UCSD-AML1 (cell line): ENCODE results near the gene ESM1.
"Not testable (repeated sequence)": the region's sequence is repeated elsewhere in the genome, so short reads cannot be mapped to it uniquely, and the experiment has no call there.

Source experiments
- DNase-seq: peaks from one replicate; lab custom pipeline; 2025; ENCODE audit not compliant: unreplicated experiment; lab: John Stamatoyannopoulos, UW

The ESM1 gene, protein sequence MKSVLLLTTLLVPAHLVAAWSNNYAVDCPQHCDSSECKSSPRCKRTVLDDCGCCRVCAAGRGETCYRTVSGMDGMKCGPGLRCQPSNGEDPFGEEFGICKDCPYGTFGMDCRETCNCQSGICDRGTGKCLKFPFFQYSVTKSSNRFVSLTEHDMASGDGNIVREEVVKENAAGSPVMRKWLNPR

DNA sequence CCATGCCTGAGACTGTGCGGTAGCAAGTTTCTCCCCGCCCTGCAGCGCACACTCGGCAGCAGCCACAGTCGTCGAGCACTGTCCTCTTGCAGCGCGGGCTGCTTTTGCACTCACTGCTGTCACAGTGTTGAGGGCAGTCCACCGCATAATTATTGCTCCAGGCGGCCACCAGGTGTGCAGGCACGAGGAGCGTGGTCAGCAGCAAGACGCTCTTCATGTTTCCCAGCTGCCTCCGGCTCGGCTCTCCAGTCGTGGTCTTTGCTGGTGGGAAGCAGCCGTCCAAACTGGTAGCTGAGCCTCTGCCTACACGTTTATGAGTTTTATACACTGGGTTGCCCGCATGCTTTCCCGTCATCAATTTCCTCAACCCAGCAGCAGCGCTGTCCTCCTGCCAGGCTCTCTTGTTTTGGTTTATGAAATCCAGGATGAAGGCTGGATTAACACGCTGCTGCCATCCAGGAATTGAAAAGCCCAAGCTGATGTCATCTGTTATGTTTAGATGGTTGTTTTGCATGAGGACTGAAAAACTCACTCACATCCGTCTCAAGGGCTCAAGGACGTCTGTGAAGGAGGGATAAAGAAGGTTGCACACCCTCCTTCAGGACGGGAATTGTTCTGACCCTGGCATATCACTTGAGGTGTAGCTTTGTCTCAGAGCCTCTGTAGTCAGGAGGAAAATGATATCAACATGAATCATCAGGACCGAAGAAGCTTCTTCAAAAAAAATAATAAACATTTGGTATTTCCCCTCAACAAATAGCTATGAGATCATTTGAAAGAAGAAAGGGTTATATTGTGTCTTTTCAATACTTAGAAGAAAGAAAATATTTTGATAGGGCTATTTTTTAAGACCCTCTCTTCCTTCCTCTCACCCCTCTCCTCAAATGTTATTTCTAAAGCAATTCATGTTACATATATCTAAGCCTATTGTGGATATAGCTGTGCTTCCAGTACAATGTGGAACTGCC, at the start of gene ESM1:
ESM1 (minus strand) TSS at position 293 of the 968 bp plus-strand sequence; CDS start at position 217, 76 bp downstream.
- no peak for DNase-seq

DNA sequence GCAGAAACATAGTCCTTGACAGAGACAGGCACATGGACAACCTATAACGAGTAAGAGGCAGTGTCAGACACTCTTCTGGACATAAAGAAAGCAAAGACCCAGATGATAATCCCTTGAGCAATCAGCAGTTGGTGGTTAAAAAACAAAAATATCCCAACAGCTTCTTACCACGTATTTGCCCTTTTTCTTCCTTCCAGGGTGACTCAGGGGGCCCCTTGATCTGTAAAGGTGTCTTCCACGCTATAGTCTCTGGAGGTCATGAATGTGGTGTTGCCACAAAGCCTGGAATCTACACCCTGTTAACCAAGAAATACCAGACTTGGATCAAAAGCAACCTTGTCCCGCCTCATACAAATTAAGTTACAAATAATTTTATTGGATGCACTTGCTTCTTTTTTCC, 48.2 kb upstream of the ESM1 start:
- no peak for DNase-seq

DNA sequence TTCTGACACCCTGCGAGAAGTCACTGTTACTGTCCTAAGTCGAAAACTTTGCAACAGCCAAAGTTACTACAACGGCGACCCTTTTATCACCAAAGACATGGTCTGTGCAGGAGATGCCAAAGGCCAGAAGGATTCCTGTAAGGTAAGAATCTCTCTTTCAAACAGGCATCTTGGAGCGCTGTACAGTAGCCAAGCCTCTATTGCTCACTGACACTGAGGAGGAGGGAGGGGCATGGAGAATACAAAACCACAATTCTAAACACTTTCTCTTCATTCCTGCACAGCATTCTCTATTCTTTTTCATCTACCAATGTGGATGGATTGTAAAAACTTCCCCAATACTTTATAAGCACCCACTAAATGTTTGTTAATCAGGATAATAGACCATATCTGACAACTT, 46.1 kb upstream of the ESM1 start:
- no peak for DNase-seq

DNA sequence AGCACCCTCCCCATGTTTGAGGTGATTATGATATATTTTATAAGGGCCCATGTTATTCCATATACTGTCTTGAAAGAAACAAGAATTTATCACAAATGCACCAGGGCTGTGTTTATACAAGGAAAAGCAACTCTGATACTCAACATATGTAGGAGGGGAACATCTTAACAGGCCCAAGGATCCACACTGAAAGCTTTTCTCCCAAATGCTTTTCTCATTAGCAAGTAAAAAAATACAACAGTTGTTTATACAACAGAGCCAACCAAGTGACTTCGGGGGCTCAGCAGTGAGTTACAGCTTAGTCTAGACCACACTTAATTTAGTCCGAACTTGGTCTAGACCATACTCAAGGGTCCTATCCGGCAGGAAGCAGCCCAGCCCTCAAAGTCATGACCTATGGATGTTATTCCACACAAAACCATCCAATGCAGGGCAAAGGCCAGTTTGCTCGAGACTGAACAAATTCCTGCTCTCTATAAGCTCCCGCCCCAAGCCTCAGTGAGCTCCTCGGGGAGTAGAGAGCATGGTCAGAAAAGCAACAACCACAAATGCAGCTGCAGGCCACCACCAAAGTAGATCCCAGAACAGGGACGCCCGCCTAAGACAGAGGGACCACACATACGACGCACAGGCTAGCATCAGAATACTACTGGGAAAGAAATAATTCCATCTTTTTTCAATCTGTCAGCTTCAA, 45.4 kb upstream of the ESM1 start:
- no peak for DNase-seq

DNA sequence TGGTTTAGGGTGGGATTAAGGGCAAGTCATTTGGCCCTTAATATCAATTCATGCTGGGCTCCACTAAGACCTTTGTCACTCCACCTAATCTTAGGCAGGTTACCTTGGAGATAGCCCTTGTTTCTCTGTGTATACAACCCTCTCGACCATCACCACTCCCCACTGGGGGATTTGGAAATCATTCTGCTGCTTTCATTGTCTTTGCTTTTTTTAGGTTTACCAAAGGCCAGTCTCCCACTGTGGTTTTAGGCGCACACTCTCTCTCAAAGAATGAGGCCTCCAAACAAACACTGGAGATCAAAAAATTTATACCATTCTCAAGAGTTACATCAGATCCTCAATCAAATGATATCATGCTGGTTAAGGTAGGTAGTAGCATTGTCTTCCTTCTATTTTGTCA, 44.8 kb upstream of the ESM1 start:
- no peak for DNase-seq

DNA sequence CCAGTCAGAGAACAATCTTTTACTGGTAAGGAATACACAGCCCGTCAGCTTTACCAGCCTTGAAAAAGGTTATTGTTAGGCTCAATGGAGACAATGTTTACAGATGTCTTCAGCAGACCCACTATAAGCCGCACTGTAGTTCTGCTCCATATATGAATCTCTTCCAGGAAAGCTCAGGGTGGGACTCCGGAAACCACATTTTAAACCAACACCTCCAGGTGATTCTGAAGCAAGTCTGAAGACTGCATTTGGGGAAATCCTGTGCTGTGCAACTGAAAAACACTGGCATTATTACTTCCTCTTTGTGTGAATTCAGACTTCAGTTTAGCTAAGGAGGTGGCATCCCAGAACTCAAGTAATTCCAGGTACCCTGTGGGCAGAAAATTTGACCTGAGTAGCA, 42.2 kb upstream of the ESM1 start:
- DNase-seq, result no peak

DNA sequence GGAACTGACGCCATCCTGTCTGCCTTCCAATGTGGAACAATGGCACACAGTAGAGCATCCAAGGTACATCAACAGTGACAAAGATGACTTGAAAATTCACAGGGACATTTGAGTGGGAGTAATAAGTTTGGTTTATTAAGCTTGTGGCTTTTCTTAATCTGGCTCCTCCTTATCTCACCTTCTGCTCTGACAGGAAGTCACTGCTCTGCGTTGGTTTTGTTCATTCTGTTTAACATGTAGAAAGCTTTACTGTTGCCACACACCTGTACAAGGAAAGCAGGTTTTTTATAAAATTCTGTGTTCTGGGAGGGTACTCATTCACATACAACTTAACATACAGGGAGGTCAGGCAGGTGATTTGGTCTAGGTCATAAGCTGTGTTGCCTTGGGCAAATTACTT, 37.1 kb upstream of the ESM1 start:
- no peak for DNase-seq

DNA sequence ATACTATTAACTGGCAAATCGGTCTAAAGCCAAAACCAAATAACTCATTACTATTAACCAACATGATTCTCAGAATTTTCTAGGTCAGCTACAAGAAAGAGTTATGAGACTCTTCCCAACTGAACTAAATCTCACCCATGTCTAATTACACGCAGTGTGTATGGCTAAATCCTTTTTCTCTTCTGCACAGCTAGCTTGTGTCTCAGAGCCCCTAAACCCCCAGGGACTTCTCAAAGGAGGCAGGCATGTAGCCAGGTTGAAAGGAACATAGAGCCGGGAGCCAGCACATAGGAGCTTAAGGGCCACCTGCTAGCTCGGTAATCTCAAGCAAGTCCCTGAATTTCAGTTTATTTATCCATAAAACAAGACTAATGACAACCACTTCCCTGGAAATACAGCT, 36.4 kb upstream of the ESM1 start:
- DNase-seq, result no peak

DNA sequence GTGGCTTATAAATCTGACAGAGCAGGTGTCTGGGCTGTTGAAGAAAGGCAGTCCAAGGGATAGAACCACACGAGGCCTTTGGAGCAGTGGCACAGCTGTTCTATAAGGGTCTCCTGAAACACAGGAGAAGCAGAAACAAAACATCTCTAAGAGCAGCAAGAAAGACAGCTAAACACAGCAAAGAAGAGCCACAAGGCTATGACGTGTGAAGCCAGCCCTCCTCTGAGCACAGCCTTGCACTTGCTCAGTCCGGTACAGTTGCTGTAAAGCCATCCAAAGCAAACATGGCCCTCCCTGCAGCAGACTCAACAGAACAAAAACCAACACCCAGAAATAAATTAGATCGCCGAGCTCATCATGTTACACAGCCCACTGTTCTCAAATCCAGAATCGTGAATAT, 36.0 kb upstream of the ESM1 start:
- DNase-seq, result no peak

DNA sequence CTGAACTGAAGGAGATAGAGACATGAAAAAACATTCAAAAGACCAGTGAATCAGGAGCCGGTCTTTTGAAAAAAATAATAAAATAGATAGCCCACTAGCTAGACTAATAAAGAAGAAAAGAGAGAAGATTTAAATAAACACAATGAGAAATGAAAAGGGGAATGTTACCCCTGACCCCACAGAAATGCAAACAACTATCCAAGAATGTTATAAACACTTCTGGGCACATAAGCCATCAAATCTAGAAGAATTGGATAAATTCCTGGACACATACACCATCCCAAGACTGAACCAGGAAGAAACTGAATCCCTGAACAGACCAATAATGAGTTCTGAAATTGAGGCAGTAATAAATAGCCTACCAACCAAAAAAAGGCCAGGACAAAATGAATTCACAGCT, 24.8 kb upstream of the ESM1 start:
- not testable (repeated sequence) for DNase-seq

DNA sequence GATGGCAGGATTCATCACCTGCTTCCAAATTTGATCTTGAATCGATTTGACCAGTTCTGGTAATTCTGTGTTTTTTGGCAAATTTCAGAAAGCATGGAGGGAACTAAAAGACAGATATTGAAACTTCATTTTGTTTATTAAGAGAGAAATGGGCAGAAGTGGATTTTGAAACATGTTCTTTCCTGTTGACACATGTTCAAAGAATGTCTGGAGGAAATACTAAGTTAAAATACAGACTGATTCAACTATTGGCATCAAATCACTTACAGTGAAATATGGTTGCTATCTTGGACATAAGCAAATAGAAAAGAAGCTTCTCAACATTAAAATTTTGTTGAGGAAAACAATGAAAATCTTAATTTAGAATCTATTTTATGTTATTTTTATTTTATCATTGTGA, 19.3 kb upstream of the ESM1 start:
- no peak for DNase-seq

DNA sequence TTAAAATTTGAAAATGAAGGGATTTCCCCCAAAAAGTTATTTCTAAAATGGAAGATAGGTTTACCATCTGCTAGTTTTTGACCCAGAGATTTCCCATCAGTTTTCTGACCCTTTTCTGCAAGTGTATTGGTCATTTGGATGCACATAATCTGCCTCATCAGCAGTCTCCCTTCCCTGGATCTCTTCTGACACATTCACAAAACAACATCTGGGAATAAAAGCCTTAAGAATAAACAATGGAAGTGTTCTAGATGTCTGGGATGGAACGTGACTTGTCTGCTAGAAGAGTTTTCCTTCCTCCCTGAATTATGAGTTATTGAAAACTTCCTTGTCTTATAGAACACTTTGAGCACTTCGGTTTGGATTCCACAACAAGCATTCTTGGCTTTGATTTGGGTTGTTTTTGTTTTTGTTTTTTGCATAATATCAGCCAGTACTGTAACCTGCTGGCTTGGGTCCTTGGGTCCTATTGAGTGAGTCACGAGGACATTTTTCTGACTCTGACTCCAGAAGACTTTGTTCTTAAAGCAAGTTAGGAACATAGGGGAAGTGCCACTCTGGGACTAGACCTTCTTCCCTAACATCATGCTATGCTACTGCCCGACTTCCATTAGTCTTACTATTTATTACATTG, 18.2 kb upstream of the ESM1 start:
- DNase-seq, result no peak

DNA sequence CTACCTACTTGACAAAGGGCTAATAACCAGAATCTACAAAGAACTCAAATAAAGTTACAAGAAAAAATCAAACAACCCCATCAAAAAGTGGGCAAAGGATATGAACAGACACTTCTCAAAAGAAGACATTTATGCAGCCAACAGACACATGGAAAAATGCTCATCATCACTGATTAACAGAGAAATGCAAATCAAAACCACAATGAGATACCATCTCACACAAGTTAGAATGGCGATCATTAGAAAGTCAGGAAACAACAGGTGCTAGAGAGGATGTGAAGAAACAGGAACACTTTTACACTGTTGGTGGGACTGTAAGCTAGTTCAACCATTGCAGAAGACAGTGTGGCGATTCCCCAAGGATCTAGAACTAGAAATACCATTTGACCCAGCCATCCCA, 16.8 kb upstream of the ESM1 start:
- not testable (repeated sequence) for DNase-seq

DNA sequence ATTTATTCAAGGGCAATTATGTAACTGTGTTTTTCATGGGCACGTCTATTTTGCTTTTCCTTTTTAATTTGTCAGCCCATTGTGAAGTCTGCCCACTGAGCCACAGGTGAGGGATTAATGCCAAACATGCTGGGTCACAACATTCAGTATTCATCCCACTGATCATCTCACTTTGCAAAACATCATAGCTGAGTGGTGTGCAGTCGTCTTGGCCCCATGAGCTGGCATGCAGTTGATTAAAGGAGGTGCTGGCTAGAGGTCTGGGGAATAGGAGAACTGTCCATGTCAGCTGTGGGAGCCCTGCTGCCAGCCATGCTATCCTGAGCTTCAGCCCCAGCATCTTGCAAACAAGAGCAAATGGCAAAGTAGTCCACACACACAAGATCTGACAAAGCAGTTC, 11.7 kb upstream of the ESM1 start:
- no peak for DNase-seq

DNA sequence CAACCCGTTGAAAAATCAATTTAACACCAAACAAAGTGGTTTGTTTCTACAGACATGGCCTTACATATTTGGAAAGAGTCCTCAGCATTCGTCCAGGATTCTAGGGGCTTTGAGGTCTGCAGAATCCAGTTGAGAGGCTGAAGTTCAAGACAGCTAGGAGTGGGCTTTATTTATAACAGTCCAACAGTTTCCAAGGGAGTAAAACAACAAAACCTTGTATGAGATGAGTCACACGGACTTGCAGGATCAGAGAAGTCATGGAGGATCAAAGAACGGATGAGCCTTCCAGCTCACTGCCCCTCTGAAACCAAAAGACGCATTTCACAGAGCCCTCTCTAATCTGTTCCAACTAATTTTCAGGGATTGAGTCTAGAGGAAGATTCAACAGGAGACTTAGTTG, 11.1 kb upstream of the ESM1 start:
- DNase-seq, result no peak

DNA sequence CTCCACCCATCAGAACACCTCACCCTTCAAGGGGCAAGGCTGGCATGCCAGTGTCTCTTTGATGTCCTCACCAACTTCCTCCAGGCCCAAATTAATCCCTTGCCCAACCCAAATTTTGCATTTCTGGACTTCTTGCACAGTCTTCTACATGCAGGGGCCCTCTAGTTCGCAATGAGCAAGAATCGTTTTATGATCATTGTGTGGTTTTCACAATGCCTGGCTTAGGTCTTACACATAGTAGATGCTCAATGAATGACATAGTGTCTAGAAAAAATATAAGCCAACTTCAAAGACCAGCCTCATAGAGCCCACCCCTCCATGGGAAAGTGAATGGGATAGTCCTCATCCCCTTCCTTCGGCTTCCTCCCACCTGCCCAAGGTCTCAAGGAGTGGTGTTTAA, 9.8 kb upstream of the ESM1 start:
- no peak for DNase-seq

DNA sequence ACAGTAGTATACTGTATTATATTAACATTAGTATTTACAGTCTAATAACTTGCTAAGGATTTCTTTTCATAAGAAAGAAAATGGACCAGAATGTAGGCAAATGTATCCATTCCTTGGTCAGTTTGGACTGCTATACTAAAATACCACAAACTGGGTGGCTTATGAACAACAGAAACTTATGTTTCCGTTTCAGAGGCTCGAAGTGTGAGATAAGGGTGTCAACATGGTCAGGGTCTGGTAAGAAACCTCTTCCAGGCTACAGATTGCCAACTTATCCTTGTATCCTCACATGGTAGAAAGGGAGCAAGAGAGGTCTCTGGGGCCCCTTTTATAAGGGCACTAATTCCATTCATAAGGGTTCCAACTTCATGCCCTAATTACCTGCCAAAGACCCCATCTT, 9.2 kb upstream of the ESM1 start:
- no peak for DNase-seq

DNA sequence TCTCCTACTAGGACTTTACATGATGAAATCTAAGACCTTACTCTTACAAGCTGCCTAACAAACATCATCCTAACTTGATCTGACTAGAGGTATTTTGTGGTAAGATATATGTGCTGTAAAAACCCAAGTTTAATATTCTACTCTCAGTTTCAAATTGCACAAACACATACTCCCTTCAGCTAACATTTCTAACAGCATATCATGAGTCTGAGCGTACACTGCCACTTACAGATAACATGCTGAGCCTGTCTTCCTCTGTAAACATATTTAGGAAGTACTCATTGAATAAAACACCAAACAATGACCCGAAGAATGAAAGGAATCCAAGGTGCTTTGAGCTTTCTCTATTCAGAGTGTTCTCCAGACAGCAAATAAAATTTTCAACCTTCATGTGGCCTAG, 7.9 kb upstream of the ESM1 start:
- DNase-seq, result no peak

DNA sequence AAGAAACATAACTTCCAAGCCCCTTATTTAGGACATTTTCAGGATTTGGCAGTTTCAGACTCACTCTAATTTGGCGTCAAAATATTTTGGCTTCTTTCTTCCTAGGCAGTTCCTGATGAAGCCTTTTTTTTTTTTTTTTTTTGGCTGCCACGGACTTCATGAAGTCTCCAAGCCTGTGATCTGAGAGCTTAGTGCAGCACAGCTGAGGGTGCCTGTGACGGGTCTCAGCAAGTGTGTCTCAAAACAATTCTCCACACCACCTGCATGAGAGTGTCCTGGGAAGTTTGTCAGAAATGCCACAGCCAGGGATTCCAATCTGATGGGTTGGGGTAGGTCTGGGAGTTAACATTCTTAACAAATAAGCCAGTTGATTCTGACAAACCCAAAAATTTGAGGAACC, 6.0 kb upstream of the ESM1 start:
- DNase-seq, result no peak

DNA sequence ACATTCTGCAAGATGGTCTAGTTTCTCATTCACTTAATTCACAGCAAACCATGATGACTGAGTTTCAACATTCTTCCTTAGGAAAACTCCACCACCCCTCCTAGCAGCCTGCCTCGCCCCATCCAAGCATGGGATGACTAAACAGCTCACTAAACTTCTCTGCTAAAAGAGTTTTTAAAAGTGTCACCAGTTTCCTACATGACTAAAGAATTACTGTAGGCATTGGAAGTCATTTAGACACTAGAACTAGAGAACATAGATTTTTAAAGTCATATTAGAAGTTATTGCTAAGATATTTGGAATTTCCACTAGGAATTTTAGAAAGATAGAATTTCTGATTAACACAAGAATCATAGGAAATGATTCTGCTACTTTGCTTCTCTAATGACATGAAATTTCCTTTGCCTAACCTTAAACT, 5.5 kb upstream of the ESM1 start:
- no peak for DNase-seq

DNA sequence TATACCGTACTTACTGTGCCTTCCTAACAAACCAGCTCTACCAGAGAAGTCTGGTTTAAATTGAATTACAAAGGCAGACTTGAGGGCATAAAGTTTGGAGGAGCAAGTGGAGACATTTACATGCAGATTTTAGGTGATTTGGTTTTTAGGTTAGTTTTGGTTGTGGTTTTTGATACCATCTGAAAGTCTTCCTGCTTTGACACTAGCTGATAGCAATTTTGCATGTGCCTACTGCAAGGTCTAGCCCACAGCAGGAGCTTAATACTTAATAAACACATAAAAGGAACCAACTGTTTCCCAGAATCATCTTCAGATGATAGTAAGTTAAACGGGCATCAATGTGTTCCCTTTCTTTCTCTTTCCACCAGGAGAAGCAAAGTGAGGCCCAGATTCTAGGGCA, 3.4 kb upstream of the ESM1 start:
- DNase-seq, result no peak

DNA sequence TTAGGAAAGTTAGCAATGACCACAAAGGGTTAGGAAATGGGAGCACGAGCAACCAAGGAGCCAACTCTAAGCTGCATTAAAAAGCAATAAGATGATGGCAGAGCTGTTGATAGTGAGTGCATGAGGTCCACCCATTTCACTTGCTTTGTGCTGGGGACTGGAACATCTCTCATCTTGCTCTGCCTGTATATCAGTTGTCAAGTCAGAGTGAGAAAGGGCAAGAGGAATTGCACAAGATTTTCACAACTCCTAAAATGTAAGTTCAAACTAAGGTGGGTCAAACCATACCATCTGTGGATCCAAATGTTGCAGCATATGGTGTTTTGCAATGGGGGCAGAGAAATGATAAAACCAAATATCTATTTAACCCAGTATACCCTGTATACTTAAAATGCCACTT, 2.8 kb upstream of the ESM1 start:
- no peak for DNase-seq
